Neutrophil (primary cell): ENCODE measurements around the gene PTCHD1.

ENCODE experiments used
- H3K27ac ChIP-seq: fragments of 200-600 bp; sonication (generic); 2 replicates; pipeline ENCODE4 v1.5.1; 2016; ENCODE audit warnings: mild to moderate bottlenecking, moderate library complexity
- H3K27me3 ChIP-seq: fragments of 200-600 bp; sonication (generic); 2 replicates; pipeline ENCODE4 v1.6.0; 2016; ENCODE audit warnings: mild to moderate bottlenecking
- H3K36me3 ChIP-seq: fragments of 200-600 bp; sonication (generic); 2 replicates; pipeline ENCODE4 v1.5.1; 2017
- H3K4me1 ChIP-seq, 2 experiments: fragments of 200-600 bp in 1 of 2; sonication (generic) in 1 of 2; 1 replicate in 1 of 2; 2 replicates in 1 of 2; pipeline versions ENCODE4 v1.5.1 to v1.6.1; 2013 to 2016; ENCODE audit warnings: low read depth in 1 of 2, low read length in 1 of 2, mild to moderate bottlenecking in 1 of 2, moderate library complexity in 1 of 2; ENCODE audit not compliant: control insufficient read depth in 1 of 2, insufficient read depth in 1 of 2
- H3K4me3 ChIP-seq, 2 experiments: fragments of 200-600 bp in 1 of 2; sonication (generic) in 1 of 2; 1 replicate in 1 of 2; 2 replicates in 1 of 2; pipeline ENCODE4 v1.5.1; 2013 to 2016; ENCODE audit warnings: low read depth in 1 of 2, low read length in 1 of 2, mild to moderate bottlenecking in 1 of 2, moderate library complexity in 1 of 2
- H3K9me3 ChIP-seq: fragments of 200-600 bp; sonication (generic); 2 replicates; pipeline ENCODE4 v1.5.1; 2016
- TF ChIP-seq, protein P1 (sequence below): fragments of 200-600 bp; sonication (generic); IDR thresholded peaks from 2 replicates; pipeline ENCODE4 v1.5.1; 2016; ENCODE audit warnings: antibody characterized with exemption

Gene PTCHD1

GRCh38 chrX:23382572-23382971 lies 47.9 kb downstream of the PTCHD1 start:
- Histone ChIP-seq H3K36me3 (no peaks in the 10 kb centered on the region), H3K27me3 (peaks cover 31% of the 10 kb centered on the region), H3K4me3 (no peak overlapping the region), H3K4me1 (no peaks in the 10 kb centered on the region), H3K9me3 (no peaks in the 10 kb centered on the region), H3K27ac (no peak overlapping the region)
- TF ChIP-seq, protein P1, sequence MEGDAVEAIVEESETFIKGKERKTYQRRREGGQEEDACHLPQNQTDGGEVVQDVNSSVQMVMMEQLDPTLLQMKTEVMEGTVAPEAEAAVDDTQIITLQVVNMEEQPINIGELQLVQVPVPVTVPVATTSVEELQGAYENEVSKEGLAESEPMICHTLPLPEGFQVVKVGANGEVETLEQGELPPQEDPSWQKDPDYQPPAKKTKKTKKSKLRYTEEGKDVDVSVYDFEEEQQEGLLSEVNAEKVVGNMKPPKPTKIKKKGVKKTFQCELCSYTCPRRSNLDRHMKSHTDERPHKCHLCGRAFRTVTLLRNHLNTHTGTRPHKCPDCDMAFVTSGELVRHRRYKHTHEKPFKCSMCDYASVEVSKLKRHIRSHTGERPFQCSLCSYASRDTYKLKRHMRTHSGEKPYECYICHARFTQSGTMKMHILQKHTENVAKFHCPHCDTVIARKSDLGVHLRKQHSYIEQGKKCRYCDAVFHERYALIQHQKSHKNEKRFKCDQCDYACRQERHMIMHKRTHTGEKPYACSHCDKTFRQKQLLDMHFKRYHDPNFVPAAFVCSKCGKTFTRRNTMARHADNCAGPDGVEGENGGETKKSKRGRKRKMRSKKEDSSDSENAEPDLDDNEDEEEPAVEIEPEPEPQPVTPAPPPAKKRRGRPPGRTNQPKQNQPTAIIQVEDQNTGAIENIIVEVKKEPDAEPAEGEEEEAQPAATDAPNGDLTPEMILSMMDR: no peak

DNA sequence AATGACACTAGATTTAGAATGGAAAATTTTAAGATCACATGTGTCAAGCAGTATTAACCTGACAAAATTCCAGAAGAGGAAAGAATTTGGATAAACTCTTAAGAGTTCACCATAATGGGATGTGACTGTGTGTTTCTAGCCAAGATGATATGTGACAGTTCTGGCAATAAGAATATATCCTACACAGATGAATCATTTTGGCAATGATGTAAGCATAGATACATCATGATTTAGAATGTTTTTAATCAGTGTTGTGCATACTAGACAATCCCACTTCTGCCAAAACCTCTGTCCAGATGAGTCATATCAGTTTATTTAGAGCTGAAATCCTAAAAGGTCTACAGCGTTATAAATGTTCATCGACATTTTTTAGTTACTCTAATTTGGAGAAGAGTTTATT lies 48.8 kb downstream of the PTCHD1 start:
- H3K36me3 ChIP-seq: no peaks in the 10 kb centered on the region
- no peak overlapping the region for H3K27ac ChIP-seq
- H3K4me1 ChIP-seq: no peaks in the 10 kb centered on the region
- TF ChIP-seq, protein P1: no peak
- peaks cover 31% of the 10 kb centered on the region for H3K27me3 ChIP-seq
- no peaks in the 10 kb centered on the region for H3K9me3 ChIP-seq
- no peak overlapping the region for H3K4me3 ChIP-seq

- peaks cover 31% of the 10 kb centered on the region for H3K27me3 ChIP-seq
- H3K4me1 ChIP-seq: no peaks in the 10 kb centered on the region
- H3K36me3 ChIP-seq: no peaks in the 10 kb centered on the region
- H3K9me3 ChIP-seq: no peaks in the 10 kb centered on the region
- TF ChIP-seq, protein P1: no peak
- H3K27ac ChIP-seq: no peak overlapping the region
- no peak overlapping the region for H3K4me3 ChIP-seq
Observed at GRCh38 chrX:23385242-23385641, 50.6 kb downstream of the PTCHD1 start.

DNA sequence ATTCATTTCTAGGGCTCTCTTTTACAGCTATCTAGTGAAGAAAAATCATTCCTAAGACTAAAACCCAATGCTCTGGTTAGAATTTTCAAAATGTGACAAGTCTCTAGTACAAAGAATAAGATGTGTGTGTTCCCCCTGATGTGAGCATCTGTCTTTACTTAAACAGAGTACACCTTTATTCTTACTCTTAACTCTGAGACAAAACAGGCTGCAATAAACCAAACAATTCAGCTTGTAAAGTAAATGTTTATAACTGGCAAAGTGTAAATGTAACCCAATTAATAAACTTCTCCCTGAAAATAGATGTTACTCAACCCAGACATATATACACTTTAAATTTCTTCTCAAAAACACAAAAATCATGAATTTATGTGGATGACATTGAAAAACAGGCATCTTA lies 51.6 kb downstream of the PTCHD1 start:
- H3K4me1 ChIP-seq: no peaks in the 10 kb centered on the region

DNA sequence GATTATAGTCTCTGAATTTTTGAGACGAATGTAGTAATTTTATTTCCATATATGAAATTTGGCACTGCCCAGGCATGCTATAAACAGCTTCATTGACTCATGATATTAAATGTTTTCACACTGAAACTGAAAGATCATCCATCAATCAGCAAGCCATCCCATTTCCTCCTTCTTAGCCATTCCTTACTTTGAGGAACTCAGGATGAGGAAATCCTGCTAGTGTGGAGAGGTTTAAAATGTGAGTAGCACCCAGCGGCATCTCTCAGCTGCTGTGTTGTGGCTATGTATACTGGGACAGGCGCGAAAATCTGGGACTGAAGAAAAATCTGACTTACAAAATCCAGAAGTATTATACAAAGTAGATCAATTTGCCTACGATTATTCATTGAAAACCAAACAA lies 52.1 kb downstream of the PTCHD1 start:
- Histone ChIP-seq H3K9me3 (no peaks in the 10 kb centered on the region), H3K27ac (no peak overlapping the region), H3K36me3 (no peaks in the 10 kb centered on the region), H3K4me3 (no peak overlapping the region), H3K27me3 (peaks cover 17% of the 10 kb centered on the region), H3K4me1 (no peaks in the 10 kb centered on the region)
- TF ChIP-seq, protein P1: no peak

More for the DNA sequence above, 51.6 kb downstream of the PTCHD1 start:
- Histone ChIP-seq H3K4me3 (no peak overlapping the region), H3K36me3 (no peaks in the 10 kb centered on the region), H3K27ac (no peak overlapping the region), H3K9me3 (no peaks in the 10 kb centered on the region), H3K27me3 (peaks cover 22% of the 10 kb centered on the region)
- TF ChIP-seq, protein P1: no peak
